Endothelial cell of umbilical vein (primary cell): Measurements from ENCODE around the gene SPO11. TPM values are rescaled to one million over a fixed set of nuclear protein-coding genes. Genes with fewer than 3 reads are reported as not detected.

ENCODE experiments used
- BruUV-seq: library from RNA; stranded (reverse); fragments of 400-500 nt; replicated peaks from 2 replicates; lab custom pipeline; 2021; lab: Mats Ljungman, UMichigan
- CTCF ChIA-PET: fragments of 300-600, 350-600 bp; sonication (Branson Sonifier 250); formaldehyde crosslinking; loops from one replicate; lab custom pipeline; 2021; ENCODE audit warnings: antibody characterized with exemption, inconsistent platforms; lab: Charles Lee
- POLR2A ChIA-PET: fragments of 300-600, 350-600 bp; sonication (Branson Sonifier 250); formaldehyde crosslinking; loops from one replicate; lab custom pipeline; 2021; ENCODE audit warnings: antibody characterized with exemption, inconsistent platforms; lab: Charles Lee
- DNase-seq: peaks from one replicate; pipeline ENCODE4 v3.0.0-alpha.2; 2011; ENCODE audit warnings: low read depth, low spot score
- FAIRE-seq: peaks from 2 replicates; lab custom pipeline; 2011; peaks lifted over from hg19 to GRCh38; lab: Jason Lieb, UNC
- H2AFZ ChIP-seq: 2 replicates; pipeline ENCODE4 v1.6.0; 2012; ENCODE audit warnings: low read depth, low read length, control low read depth, inconsistent platforms
- H3K27ac ChIP-seq: 2 replicates; pipeline ENCODE4 v1.5.1; 2011; ENCODE audit warnings: low read depth, mild to moderate bottlenecking, control low read depth, low read length, moderate library complexity; ENCODE audit not compliant: insufficient read depth
- H3K27me3 ChIP-seq, 2 experiments: 2 replicates each; pipeline versions ENCODE4 v1.6.0 to v1.6.1; 2011; ENCODE audit warnings: low read length in 2 of 2, mixed read lengths in 1 of 2; ENCODE audit not compliant: control insufficient read depth in 2 of 2, insufficient read depth in 2 of 2
- H3K36me3 ChIP-seq, 2 experiments: 2 replicates in 1 of 2; 3 replicates in 1 of 2; pipeline ENCODE4 v1.5.1; 2011; ENCODE audit warnings: low read length in 2 of 2, mild to moderate bottlenecking in 1 of 2, moderate library complexity in 1 of 2; ENCODE audit not compliant: control insufficient read depth in 2 of 2, insufficient read depth in 2 of 2; ENCODE audit errors: extremely low read depth in 1 of 2
- H3K4me1 ChIP-seq: 3 replicates; pipeline ENCODE4 v1.5.1; 2011; ENCODE audit warnings: mild to moderate bottlenecking, low read length; ENCODE audit not compliant: control insufficient read depth, insufficient read depth; ENCODE audit errors: extremely low read depth
- H3K4me2 ChIP-seq: 2 replicates; pipeline ENCODE4 v1.6.1; 2011; ENCODE audit warnings: low read length, control low read depth, mixed read lengths; ENCODE audit not compliant: insufficient read depth
- H3K4me3 ChIP-seq, 3 experiments: fragments of 200-600 bp in 1 of 3; sonication (generic), shearing (Covaris generic) in 1 of 3; replicated peaks in 1 of 3; 2 replicates each; pipeline ENCODE4 v1.5.1; 2011 to 2016; ENCODE audit warnings: control low read depth in 3 of 3, low read length in 3 of 3, mild to moderate bottlenecking in 2 of 3, inconsistent platforms in 1 of 3, low read depth in 1 of 3, moderate library complexity in 1 of 3; ENCODE audit not compliant: insufficient read depth in 1 of 3
- H3K79me2 ChIP-seq: 2 replicates; pipeline ENCODE4 v1.6.0; 2012; ENCODE audit warnings: low read length, inconsistent platforms; ENCODE audit not compliant: control insufficient read depth, insufficient read depth
- H3K9ac ChIP-seq: replicated peaks from 2 replicates; pipeline ENCODE3; 2011; ENCODE audit warnings: low read length, control low read depth; ENCODE audit not compliant: insufficient read depth; ENCODE audit errors: extremely low read depth
- H3K9me1 ChIP-seq: replicated peaks from 3 replicates; pipeline ENCODE4 v1.6.0; 2011; ENCODE audit warnings: mild to moderate bottlenecking, low read length; ENCODE audit not compliant: control insufficient read depth, insufficient read depth; ENCODE audit errors: extremely low read depth
- H3K9me3 ChIP-seq: replicated peaks from 2 replicates; pipeline ENCODE4 v1.5.1; 2012; ENCODE audit warnings: low read length, inconsistent platforms; ENCODE audit not compliant: control insufficient read depth, insufficient read depth
- H4K20me1 ChIP-seq: replicated peaks from 2 replicates; pipeline ENCODE3; 2011; ENCODE audit warnings: mild to moderate bottlenecking, low read length; ENCODE audit not compliant: control insufficient read depth, insufficient read depth; ENCODE audit errors: extremely low read depth
- CTCF ChIP-seq, 2 donors: IDR thresholded peaks; 1 replicate in 1 of 2; 2 replicates in 1 of 2; pipeline ENCODE4 v1.5.1; 2011; ENCODE audit warnings: low read length in 2 of 2, mild to moderate bottlenecking in 2 of 2, moderate library complexity in 2 of 2, control low read depth in 1 of 2, inconsistent platforms in 1 of 2, low read depth in 1 of 2; ENCODE audit not compliant: insufficient read depth in 1 of 2; ENCODE audit errors: extremely low read depth in 1 of 2
- EZH2 ChIP-seq: IDR thresholded peaks from 2 replicates; pipeline ENCODE4 v1.6.1; 2012; ENCODE audit warnings: borderline replicate concordance, low read depth, mild to moderate bottlenecking, moderate library complexity, low read length, inconsistent platforms; ENCODE audit not compliant: severe bottlenecking
- FOS ChIP-seq: IDR thresholded peaks from 2 replicates; pipeline ENCODE4 v1.6.1; 2011; ENCODE audit warnings: mild to moderate bottlenecking, low read length, moderate library complexity, borderline replicate concordance; ENCODE audit not compliant: insufficient read depth
- GATA2 ChIP-seq: IDR thresholded peaks from 2 replicates; pipeline ENCODE4 v1.7.0; 2011; ENCODE audit warnings: low read depth, mild to moderate bottlenecking, moderate library complexity, mixed read lengths, low read length; ENCODE audit not compliant: insufficient read length, insufficient read depth
- JUN ChIP-seq: IDR thresholded peaks from 2 replicates; pipeline ENCODE4 v1.6.1; 2011; ENCODE audit warnings: borderline replicate concordance, low read depth; ENCODE audit not compliant: insufficient read length, insufficient read depth
- MAX ChIP-seq: IDR thresholded peaks from 2 replicates; pipeline ENCODE4 v1.6.1; 2011; ENCODE audit not compliant: insufficient read depth, insufficient read length
- MYC ChIP-seq: IDR thresholded peaks from one replicate; pipeline ENCODE4 v1.6.1; 2011; ENCODE audit warnings: mild to moderate bottlenecking, low read depth, low read length
- POLR2A ChIP-seq: IDR thresholded peaks from 2 replicates; pipeline ENCODE4 v1.6.1; 2012; ENCODE audit warnings: low read depth, mild to moderate bottlenecking, control low read depth, low read length
- POLR2AphosphoS5 ChIP-seq: IDR thresholded peaks from 2 replicates; pipeline ENCODE4 v1.6.1; 2012; ENCODE audit warnings: low read depth, mild to moderate bottlenecking, control low read depth, low read length, moderate library complexity; ENCODE audit not compliant: insufficient read depth
- dilution Hi-C: fragments of 300-500 bp; cut with MboI; formaldehyde crosslinking; loops from one replicate; pipeline ENCODE4 v1.15.0; 2019; ENCODE audit warnings: low sequenced_read_pairs; ENCODE audit not compliant: extremely low pct_ligation_motif_present
- intact Hi-C: fragments of 100-400 bp; cut with micrococcal nuclease; formaldehyde crosslinking; loops from one replicate; pipeline ENCODE4 v1.10.0; 2022
- polyA plus RNA-seq, 4 experiments: library from polyadenylated mRNA; depleted of rRNA in 3 of 4; stranded (reverse) in 3 of 4; unstranded in 1 of 4; fragments of >200 nt; gene quantifications; 2 replicates each; pipeline versions ENCODE4 v1.2.1 to v1.2.3, GENCODE V29; 2011 to 2012; ENCODE audit warnings: missing spikeins in 1 of 4
- total RNA-seq: library from RNA; stranded (reverse); gene quantifications from 2 replicates; pipeline ENCODE4 v1.2.3, GENCODE V29; 2021

The SPO11 gene
- total and polyA plus RNA-seq, 2 donors (not counting 3 experiments of a cell fraction or from before 2014, with no cell fraction given) = not detected

GRCh38 chr20:57281900-57282299, 47.7 kb upstream of the SPO11 start:
- H3K9ac ChIP-seq = no peak overlapping the region
- no peaks in the 10 kb centered on the region for H3K27me3 ChIP-seq
- H3K4me2 ChIP-seq = no peak overlapping the region
- H3K4me3 ChIP-seq = no peak overlapping the region
- no TSS peak for BruUV-seq
- no peaks in the 10 kb centered on the region for H4K20me1 ChIP-seq
- H3K27ac ChIP-seq = no peak overlapping the region
- CTCF ChIA-PET = no interaction called here
- dilution Hi-C loops (no loop called here), intact Hi-C loops (no loop called here)
- POLR2A ChIA-PET = no interaction called here
- no peaks in the 10 kb centered on the region for H3K9me3 ChIP-seq
- no peaks in the 10 kb centered on the region for H3K9me1 ChIP-seq
- FAIRE-seq (no peak), DNase-seq (no peak)
- H2AFZ ChIP-seq = no peak overlapping the region
- no peaks in the 10 kb centered on the region for H3K79me2 ChIP-seq
- no peaks in the 10 kb centered on the region for H3K4me1 ChIP-seq
- no peaks in the 10 kb centered on the region for H3K36me3 ChIP-seq
- TF ChIP-seq FOS (no peak), POLR2AphosphoS5 (no peak), MYC (no peak), CTCF (IDR thresholded peaks at IDR 0.05; ENCODE audit: extremely low read depth in 1 of 2, insufficient read depth in 1 of 2, low read depth in 1 of 2, low read length in 2 of 2) (no peak), EZH2 (no peak), GATA2 (no peak), JUN (no peak), POLR2A (no peak), MAX (no peak)
